ENCODE measurements around the gene CORIN.

GRCh38 chr4:47606482-47606881, 231.4 kb downstream of the CORIN start:
- TF ChIP-seq CTCF (IDR thresholded peaks at IDR 0.05; ENCODE audit: low read depth, low read length, poor library complexity, severe bottlenecking) (no peak), EZH2phosphoT487 (IDR thresholded peaks at IDR 0.05; ENCODE audit: borderline replicate concordance, low read length) (no peak)
